DND-41 (cell line): ENCODE data around the gene FHIT.

Experiments
- ATAC-seq: fragments of 200-7000 bp; cut with Tn5 transposase; 3 replicates; pipeline ENCODE4 v1.9.1; 2021; ENCODE audit warnings: low read depth; ENCODE audit not compliant: insufficient read depth
- DNase-seq: peaks from one replicate; pipeline ENCODE4 v3.0.0-alpha.2; 2020
- H2AFZ ChIP-seq: 2 replicates; pipeline ENCODE4 v1.6.0; 2012; ENCODE audit warnings: low read depth, low read length
- H3K27ac ChIP-seq: 2 replicates; pipeline ENCODE4 v1.5.1; 2012; ENCODE audit warnings: low read length, inconsistent platforms
- H3K27me3 ChIP-seq: fragments of 200-600 bp; sonication (generic); 2 replicates; pipeline ENCODE4 v1.6.0; 2012; ENCODE audit warnings: low read length, mild to moderate bottlenecking, inconsistent platforms; ENCODE audit not compliant: insufficient read depth, poor library complexity
- H3K36me3 ChIP-seq: 2 replicates; pipeline ENCODE4 v1.5.1; 2012; ENCODE audit warnings: low read length, inconsistent platforms; ENCODE audit not compliant: insufficient read depth
- H3K4me1 ChIP-seq: 2 replicates; pipeline ENCODE4 v1.5.1; 2012; ENCODE audit warnings: mild to moderate bottlenecking, low read length; ENCODE audit not compliant: insufficient read depth
- H3K4me2 ChIP-seq: 2 replicates; pipeline ENCODE4 v1.6.0; 2012; ENCODE audit warnings: mild to moderate bottlenecking, moderate library complexity, low read length, inconsistent platforms; ENCODE audit not compliant: insufficient read depth
- H3K4me3 ChIP-seq, 2 experiments: fragments of 200-600 bp in 1 of 2; shearing (Covaris generic) in 1 of 2; 2 replicates each; pipeline ENCODE4 v1.5.1; 2012 to 2016; ENCODE audit warnings: inconsistent platforms in 2 of 2, low read length in 2 of 2, mild to moderate bottlenecking in 2 of 2, low read depth in 1 of 2, moderate library complexity in 1 of 2
- H3K79me2 ChIP-seq: 2 replicates; pipeline ENCODE4 v1.6.0; 2012; ENCODE audit warnings: low read length, inconsistent platforms; ENCODE audit not compliant: insufficient read depth
- H3K9ac ChIP-seq: 2 replicates; pipeline ENCODE4 v1.6.0; 2012; ENCODE audit warnings: low read depth, mild to moderate bottlenecking, inconsistent platforms, low read length, moderate library complexity
- H3K9me3 ChIP-seq: 2 replicates; pipeline ENCODE4 v1.5.1; 2012; ENCODE audit warnings: low read length, moderate library complexity, mild to moderate bottlenecking, inconsistent platforms; ENCODE audit not compliant: insufficient read depth, severe bottlenecking
- H4K20me1 ChIP-seq: 2 replicates; pipeline ENCODE4 v1.6.0; 2012; ENCODE audit warnings: low read length; ENCODE audit not compliant: insufficient read depth
- EZH2 ChIP-seq: IDR thresholded peaks from 3 replicates; pipeline ENCODE4 v1.6.1; 2012; ENCODE audit warnings: borderline replicate concordance, low read depth, mild to moderate bottlenecking, moderate library complexity, low read length, inconsistent platforms; ENCODE audit not compliant: severe bottlenecking
- TF ChIP-seq, protein P1 (sequence below): IDR thresholded peaks from 2 replicates; pipeline ENCODE4 v1.5.1; 2012; ENCODE audit warnings: borderline replicate concordance, low read length, moderate library complexity, mild to moderate bottlenecking; ENCODE audit not compliant: poor library complexity, severe bottlenecking; ENCODE audit errors: extremely low read depth

FHIT gene

DNA sequence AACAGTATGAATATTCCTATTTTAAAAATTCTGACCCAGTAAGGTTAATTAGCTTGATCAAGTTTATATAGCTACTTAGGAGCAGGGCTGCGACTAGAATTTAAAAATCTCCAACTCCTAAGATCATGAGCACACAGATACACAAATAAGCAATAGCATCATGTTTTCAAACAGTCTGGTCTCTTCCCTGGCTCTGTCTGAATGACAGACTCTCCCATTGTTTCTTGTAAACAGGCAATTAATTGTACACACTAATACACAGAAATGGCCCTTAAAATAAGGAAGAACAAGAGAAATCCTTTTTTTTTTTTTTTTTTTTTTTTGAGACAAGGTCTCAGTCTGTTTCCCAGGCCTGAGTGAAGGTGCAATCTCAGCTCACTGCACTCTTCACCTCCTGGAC is 1137.1 kb downstream of the FHIT start:
- H3K79me2 ChIP-seq: no peaks in the 10 kb centered on the region
- H3K9me3 ChIP-seq: no peaks in the 10 kb centered on the region
- H2AFZ ChIP-seq: no peak overlapping the region
- ATAC-seq: no peak
- H4K20me1 ChIP-seq: no peaks in the 10 kb centered on the region
- no peak for DNase-seq
- no peak overlapping the region for H3K9ac ChIP-seq
- H3K4me1 ChIP-seq: no peaks in the 10 kb centered on the region
- H3K27ac ChIP-seq: no peak overlapping the region
- no peak for TF ChIP-seq EZH2
- TF ChIP-seq, protein P1, sequence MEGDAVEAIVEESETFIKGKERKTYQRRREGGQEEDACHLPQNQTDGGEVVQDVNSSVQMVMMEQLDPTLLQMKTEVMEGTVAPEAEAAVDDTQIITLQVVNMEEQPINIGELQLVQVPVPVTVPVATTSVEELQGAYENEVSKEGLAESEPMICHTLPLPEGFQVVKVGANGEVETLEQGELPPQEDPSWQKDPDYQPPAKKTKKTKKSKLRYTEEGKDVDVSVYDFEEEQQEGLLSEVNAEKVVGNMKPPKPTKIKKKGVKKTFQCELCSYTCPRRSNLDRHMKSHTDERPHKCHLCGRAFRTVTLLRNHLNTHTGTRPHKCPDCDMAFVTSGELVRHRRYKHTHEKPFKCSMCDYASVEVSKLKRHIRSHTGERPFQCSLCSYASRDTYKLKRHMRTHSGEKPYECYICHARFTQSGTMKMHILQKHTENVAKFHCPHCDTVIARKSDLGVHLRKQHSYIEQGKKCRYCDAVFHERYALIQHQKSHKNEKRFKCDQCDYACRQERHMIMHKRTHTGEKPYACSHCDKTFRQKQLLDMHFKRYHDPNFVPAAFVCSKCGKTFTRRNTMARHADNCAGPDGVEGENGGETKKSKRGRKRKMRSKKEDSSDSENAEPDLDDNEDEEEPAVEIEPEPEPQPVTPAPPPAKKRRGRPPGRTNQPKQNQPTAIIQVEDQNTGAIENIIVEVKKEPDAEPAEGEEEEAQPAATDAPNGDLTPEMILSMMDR: no peak
- H3K4me2 ChIP-seq: no peak overlapping the region
- no peak overlapping the region for H3K4me3 ChIP-seq
- no peaks in the 10 kb centered on the region for H3K36me3 ChIP-seq
- no peaks in the 10 kb centered on the region for H3K27me3 ChIP-seq

DNA sequence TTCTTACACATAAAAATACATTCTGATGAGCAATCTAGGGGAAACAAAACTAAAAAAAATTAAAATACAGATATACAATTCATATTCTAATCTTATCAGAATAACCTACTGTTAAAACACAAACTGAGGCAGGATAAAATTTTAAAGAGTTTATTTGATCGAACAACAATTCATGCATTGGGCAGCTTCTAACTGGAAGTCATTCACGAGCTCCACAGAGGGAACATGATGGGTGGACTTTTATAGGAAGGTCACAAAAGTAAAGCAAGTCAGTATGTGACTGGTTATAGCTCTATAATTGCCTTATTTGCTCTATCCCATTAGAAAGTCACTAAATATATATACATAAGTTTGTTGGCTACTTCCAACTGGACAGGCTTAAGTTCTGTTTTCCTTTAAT is 1144.0 kb downstream of the FHIT start:
- TF ChIP-seq EZH2: no peak
- TF ChIP-seq, protein P1: no peak

DNA sequence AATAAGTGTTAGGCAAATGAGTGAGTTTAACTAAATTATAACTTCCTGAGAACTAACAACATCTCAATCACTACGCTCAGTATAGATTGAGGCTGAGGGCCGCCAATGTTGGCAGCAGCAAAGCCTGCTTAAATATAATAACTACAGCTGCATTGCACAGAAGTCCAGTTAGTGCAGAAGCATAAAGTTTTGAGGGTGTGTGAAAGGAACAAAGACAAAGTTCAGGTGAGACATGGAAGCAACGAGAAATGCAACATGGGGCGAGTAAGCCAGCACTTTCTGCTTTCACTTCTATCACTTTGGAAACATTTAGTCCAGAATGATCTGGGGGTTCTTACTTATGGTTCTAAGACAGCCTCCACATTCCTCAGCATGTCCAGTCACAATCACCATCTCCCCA is 1149.1 kb downstream of the FHIT start:
- no peaks in the 10 kb centered on the region for H3K36me3 ChIP-seq
- H3K79me2 ChIP-seq: no peaks in the 10 kb centered on the region
- peaks cover 16% of the 10 kb centered on the region for H3K4me1 ChIP-seq
- no peaks in the 10 kb centered on the region for H4K20me1 ChIP-seq
- H3K4me2 ChIP-seq: no peak overlapping the region
- ATAC-seq (no peak), DNase-seq (no peak)
- no peak overlapping the region for H2AFZ ChIP-seq
- TF ChIP-seq, protein P1: no peak
- TF ChIP-seq EZH2: no peak
- H3K27me3 ChIP-seq: no peaks in the 10 kb centered on the region
- H3K4me3 ChIP-seq: no peak overlapping the region
- no peak overlapping the region for H3K27ac ChIP-seq
- H3K9me3 ChIP-seq: peaks cover 7% of the 10 kb centered on the region
- no peak overlapping the region for H3K9ac ChIP-seq

More for the DNA sequence above, 1144.0 kb downstream of the FHIT start:
- Histone ChIP-seq H3K9ac (no peak overlapping the region), H3K4me2 (no peak overlapping the region), H3K4me3 (no peak overlapping the region), H3K4me1 (peaks cover 16% of the 10 kb centered on the region), H3K27me3 (no peaks in the 10 kb centered on the region), H3K36me3 (no peaks in the 10 kb centered on the region), H3K27ac (no peak overlapping the region), H4K20me1 (no peaks in the 10 kb centered on the region), H2AFZ (no peak overlapping the region), H3K9me3 (no peaks in the 10 kb centered on the region), H3K79me2 (no peaks in the 10 kb centered on the region)
- ATAC-seq: no peak
- DNase-seq: no peak

DNA sequence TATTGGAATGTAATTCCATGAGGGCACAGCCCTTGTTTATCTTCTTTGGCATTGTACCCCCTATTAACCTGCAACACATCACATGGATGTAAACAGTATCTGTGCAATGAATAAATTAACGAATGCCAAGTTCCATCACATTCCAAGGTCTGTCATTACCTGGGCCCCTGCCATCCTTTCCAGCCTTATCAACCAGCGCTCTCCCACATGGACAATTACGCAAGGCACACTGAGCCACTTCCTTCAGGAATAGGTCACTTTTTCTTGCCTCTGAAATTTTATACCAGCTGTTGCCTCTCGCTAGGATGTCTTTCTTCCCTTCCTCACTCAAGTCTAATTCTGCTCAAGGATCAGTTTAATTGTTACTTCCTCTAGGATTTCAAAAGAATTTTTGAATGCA is 1149.6 kb downstream of the FHIT start:
- Histone ChIP-seq H2AFZ (no peak overlapping the region), H3K4me2 (no peak overlapping the region), H3K9me3 (peaks cover 7% of the 10 kb centered on the region), H3K4me1 (peaks cover 16% of the 10 kb centered on the region), H3K9ac (no peak overlapping the region), H3K36me3 (no peaks in the 10 kb centered on the region), H3K4me3 (no peak overlapping the region), H3K27ac (no peak overlapping the region), H3K79me2 (no peaks in the 10 kb centered on the region), H4K20me1 (no peaks in the 10 kb centered on the region), H3K27me3 (no peaks in the 10 kb centered on the region)
- TF ChIP-seq, protein P1: no peak
- TF ChIP-seq EZH2: no peak
- ATAC-seq (no peak), DNase-seq (no peak)
